Measurements from ENCODE around the gene AGAP1.
A peak's percentile ranks its signal among the peaks of the same experiment; 100 is the strongest.

- TF ChIP-seq CTCF (IDR thresholded peaks at IDR 0.05) (peak in 1 of 4 experiments; percentile 14), EP300 (IDR thresholded peaks at IDR 0.05) (no peak), POLR2AphosphoS5 (IDR thresholded peaks at IDR 0.05) (no peak), POLR2A (IDR thresholded peaks at IDR 0.05) (no peak)
Measured at GRCh38 chr2:236176417-236176816, 682.6 kb downstream of the AGAP1 start.

All from sigmoid colon (tissue), 4 donors.